DND-41 (cell line): ENCODE results near the gene CELA2B.
"Not testable (repeated sequence)": the region's sequence is repeated elsewhere in the genome, so short reads cannot be mapped to it uniquely, and the experiment has no call there.

Experiments used
- CTCF ChIP-seq: IDR thresholded peaks from 2 replicates; pipeline ENCODE4 v1.5.1; 2012; ENCODE audit warnings: borderline replicate concordance, low read length, moderate library complexity, mild to moderate bottlenecking; ENCODE audit not compliant: poor library complexity, severe bottlenecking; ENCODE audit errors: extremely low read depth
- EZH2 ChIP-seq: IDR thresholded peaks from 3 replicates; pipeline ENCODE4 v1.6.1; 2012; ENCODE audit warnings: borderline replicate concordance, low read depth, mild to moderate bottlenecking, moderate library complexity, low read length, inconsistent platforms; ENCODE audit not compliant: severe bottlenecking

- TF ChIP-seq CTCF, EZH2: not testable (repeated sequence)
Observed at GRCh38 chr1:15466955-15467625, 8.8 kb upstream of the CELA2B start.
